WTC11 (cell line): Measurements from ENCODE around the gene KRTAP4-9.

Source experiments
- CTCF ChIP-seq: fragments of 200-600 bp; IDR thresholded peaks from 2 replicates; pipeline ENCODE4 v1.8.0; 2022; ENCODE audit warnings: antibody characterized with exemption
- ETV6 ChIP-seq: sonication (generic); formaldehyde crosslinking; IDR thresholded peaks from 2 replicates; pipeline ENCODE4 v1.8.1; 2022; ENCODE audit warnings: mild to moderate bottlenecking, missing genetic modification reagents
- STAT6 ChIP-seq: sonication (generic); formaldehyde crosslinking; conservative IDR thresholded peaks from 2 replicates; pipeline ENCODE4 v1.8.1; 2023; ENCODE audit warnings: mild to moderate bottlenecking, low read depth, missing genetic modification reagents, moderate library complexity

- no peak for TF ChIP-seq CTCF
- TF ChIP-seq ETV6 (CRISPR knock-in tag), result no peak
- TF ChIP-seq STAT6 (CRISPR knock-in tag), result no peak
These were observed 22.6 kb upstream of the KRTAP4-9 start for GRCh38 chr17:41082626-41083025.
